Activated CD8-positive, alpha-beta memory T cell treated with anti-CD3 and anti-CD28 coated beads for 4 hours (primary cell): Measurements from ENCODE around the gene PLPPR4.
"Not testable (repeated sequence)": the region's sequence is repeated elsewhere in the genome, so short reads cannot be mapped to it uniquely, and the experiment has no call there.

Experiments
- DNase-seq, 2 donors: peaks; one replicate each; pipeline ENCODE4 v3.0.0-alpha.2; 2020; ENCODE audit warnings: low read depth in 2 of 2

PLPPR4 gene

GRCh38 chr1:99264201-99265021 lies at the start of gene PLPPR4:
PLPPR4 (plus strand) TSS chr1:99264492; CDS start chr1:99264594, 102 bp downstream.
- no peak for DNase-seq

GRCh38 chr1:99216956-99217355 lies 47.3 kb upstream of the PLPPR4 start:
- DNase-seq: no peak

GRCh38 chr1:99217599-99217998 lies 46.7 kb upstream of the PLPPR4 start:
- DNase-seq: no peak

GRCh38 chr1:99218572-99218971 lies 45.7 kb upstream of the PLPPR4 start:
- no peak for DNase-seq

GRCh38 chr1:99218999-99219398 lies 45.3 kb upstream of the PLPPR4 start:
- no peak for DNase-seq

- no peak for DNase-seq
These were observed 37.0 kb upstream of the PLPPR4 start for GRCh38 chr1:99227056-99227897.

- no peak for DNase-seq
These were observed 36.1 kb upstream of the PLPPR4 start for GRCh38 chr1:99228153-99228552.

- DNase-seq: no peak
These were observed 35.2 kb upstream of the PLPPR4 start for GRCh38 chr1:99229122-99229521.

- DNase-seq: no peak
These were observed 33.6 kb upstream of the PLPPR4 start for GRCh38 chr1:99230695-99231094.

GRCh38 chr1:99232172-99232571 lies 32.1 kb upstream of the PLPPR4 start:
- no peak for DNase-seq

GRCh38 chr1:99233446-99233845 lies 30.8 kb upstream of the PLPPR4 start:
- DNase-seq: no peak

GRCh38 chr1:99236756-99237155 lies 27.5 kb upstream of the PLPPR4 start:
- no peak for DNase-seq

- no peak for DNase-seq
These were observed 24.6 kb upstream of the PLPPR4 start for GRCh38 chr1:99239690-99240089.

GRCh38 chr1:99240621-99241020 lies 23.7 kb upstream of the PLPPR4 start:
- DNase-seq: no peak

GRCh38 chr1:99246152-99246551 lies 18.1 kb upstream of the PLPPR4 start:
- no peak for DNase-seq

- no peak for DNase-seq
These were observed 17.1 kb upstream of the PLPPR4 start for GRCh38 chr1:99247199-99247598.

GRCh38 chr1:99250728-99251127 lies 13.6 kb upstream of the PLPPR4 start:
- DNase-seq: no peak

- no peak for DNase-seq
These were observed 13.0 kb upstream of the PLPPR4 start for GRCh38 chr1:99251308-99251707.

- no peak for DNase-seq
These were observed 11.7 kb upstream of the PLPPR4 start for GRCh38 chr1:99252630-99253029.

GRCh38 chr1:99260402-99260801 lies 3.9 kb upstream of the PLPPR4 start:
- DNase-seq: not testable (repeated sequence)

- no peak for DNase-seq
These were observed 832 bp downstream of the PLPPR4 start for GRCh38 chr1:99265124-99265523.

GRCh38 chr1:99266726-99267125 lies 2.4 kb downstream of the PLPPR4 start:
- DNase-seq: no peak

GRCh38 chr1:99268021-99268420 lies 3.7 kb downstream of the PLPPR4 start:
- no peak for DNase-seq
